SW 1271 (cell line): ENCODE data around the gene TACC2.

Experiments
- DNase-seq, 2 experiments: peaks; one replicate each; lab custom pipeline; 2025; lab: John Stamatoyannopoulos, UW

The TACC2 gene

DNA sequence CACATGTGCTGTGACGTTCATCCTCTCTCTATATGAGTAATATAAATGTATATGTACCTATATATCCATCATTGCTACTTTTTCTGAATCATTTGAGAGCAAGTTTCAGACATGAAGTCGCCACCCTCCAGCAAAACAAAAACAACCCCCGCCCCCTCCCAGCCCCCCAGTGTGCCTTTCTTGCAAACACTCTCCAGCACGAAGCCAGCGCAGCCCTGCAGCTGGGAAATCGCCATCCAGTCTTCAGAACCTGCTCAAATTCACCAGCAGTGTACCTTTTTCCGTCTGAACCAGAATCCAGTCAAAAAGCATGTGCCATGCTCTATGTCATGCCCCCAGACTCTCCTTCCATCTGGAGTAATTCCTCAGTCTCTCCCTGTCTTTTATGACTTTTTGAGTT lies 135.8 kb downstream of the TACC2 start:
- DNase-seq, result no peak

DNA sequence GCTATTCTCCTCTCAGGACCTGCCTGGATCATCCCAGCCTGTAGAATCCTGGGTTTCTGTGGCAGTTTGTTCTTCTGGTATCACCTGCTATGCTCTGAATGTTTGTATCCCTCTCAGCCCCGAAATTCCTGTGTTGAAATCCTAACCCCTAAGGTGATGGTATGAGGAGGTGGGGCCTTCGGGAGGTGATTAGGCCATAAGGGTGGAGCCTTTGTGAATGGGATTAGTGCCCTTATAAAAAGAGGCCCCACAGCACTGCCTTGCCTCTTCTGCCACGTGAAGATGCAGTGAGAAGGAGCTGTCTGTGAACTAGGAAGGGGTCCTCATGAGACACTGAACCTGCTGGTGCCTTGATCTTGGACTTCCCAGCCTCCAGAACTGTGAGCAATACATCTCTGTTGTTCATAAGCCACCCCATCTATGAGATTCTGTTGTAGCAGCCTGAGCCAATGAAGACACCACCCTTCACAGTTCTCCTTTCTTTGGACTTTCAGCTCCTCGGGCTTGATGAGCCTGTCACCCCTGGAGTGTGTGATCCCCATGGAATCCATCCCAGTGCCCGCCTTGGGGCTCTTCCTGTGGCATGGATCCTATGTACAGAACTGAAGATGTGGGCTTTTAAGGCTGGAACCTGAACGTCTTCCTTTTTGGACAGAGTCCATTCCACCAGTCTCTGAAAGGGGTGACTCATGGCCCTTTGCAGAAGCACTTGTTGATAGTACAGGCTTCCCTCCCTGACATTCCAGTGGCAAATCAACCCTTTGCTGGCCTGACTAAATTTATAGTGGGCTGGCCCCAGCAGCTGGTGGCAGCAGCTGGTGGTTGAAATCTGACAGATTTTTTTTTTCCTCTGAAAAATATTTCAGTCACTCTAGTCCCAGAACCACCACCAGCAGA lies 138.0 kb downstream of the TACC2 start:
- peak; percentile 66 to 82 for DNase-seq

DNA sequence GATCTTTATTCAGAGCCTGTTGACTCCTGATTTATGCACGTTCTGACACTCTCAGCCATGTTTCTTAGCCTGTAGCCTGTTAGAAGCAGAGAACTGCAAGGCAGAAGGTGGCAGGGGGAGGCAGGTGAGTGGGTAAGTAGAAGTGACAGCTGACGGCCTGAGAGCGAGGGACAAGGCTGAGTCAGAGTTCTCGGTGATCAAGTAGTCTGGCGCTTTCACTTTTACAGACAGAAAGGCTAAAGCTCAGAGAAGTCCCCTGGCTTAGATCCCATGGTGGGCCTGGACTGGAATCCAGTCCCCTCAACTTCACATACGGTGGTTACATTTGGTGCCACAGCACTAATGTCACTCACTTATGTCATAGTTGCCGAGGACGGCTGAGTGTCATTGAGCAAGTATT lies 139.0 kb downstream of the TACC2 start:
- peak in 1 of 2 experiments; percentile 6 for DNase-seq

- DNase-seq, result no peak
Measured at GRCh38 chr10:122128357-122128756, 139.4 kb downstream of the TACC2 start.

- no peak for DNase-seq
Measured at GRCh38 chr10:122130474-122131110, 141.6 kb downstream of the TACC2 start.

GRCh38 chr10:122132331-122132755 lies 143.4 kb downstream of the TACC2 start:
- no peak for DNase-seq

DNA sequence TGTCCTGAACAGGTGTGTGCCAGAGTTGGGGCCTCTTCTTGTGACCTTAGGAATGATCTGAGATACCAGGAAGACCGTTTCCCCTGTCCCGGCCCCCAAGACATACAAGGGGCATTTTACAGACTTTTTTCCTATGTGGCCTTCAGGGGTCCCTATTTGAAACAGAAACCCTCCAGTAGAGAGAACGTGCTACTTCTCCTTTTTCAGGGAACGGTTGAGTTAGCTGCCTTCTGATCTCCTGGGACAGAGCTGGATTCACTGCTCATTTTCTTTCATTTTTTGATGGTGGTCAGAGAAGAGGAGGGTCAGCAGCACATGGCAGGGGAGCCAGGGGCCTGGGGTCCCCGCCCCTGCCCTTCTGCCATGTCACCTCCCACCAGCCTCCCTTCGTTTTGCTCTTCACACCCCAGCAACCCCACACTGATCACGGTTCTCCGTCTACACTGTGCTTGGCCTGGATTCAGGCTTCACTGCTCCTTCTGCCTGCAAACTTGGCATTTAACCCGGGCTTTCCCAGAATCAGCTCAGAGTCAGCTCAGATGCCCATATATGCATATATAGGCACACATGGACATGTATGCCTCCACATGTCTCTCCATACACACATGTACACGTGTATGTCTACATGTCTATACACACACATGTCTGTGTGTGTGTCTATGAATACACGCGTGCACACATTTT lies 144.1 kb downstream of the TACC2 start:
- DNase-seq, result no peak

GRCh38 chr10:122135251-122136025 lies 146.5 kb downstream of the TACC2 start:
- no peak for DNase-seq

DNA sequence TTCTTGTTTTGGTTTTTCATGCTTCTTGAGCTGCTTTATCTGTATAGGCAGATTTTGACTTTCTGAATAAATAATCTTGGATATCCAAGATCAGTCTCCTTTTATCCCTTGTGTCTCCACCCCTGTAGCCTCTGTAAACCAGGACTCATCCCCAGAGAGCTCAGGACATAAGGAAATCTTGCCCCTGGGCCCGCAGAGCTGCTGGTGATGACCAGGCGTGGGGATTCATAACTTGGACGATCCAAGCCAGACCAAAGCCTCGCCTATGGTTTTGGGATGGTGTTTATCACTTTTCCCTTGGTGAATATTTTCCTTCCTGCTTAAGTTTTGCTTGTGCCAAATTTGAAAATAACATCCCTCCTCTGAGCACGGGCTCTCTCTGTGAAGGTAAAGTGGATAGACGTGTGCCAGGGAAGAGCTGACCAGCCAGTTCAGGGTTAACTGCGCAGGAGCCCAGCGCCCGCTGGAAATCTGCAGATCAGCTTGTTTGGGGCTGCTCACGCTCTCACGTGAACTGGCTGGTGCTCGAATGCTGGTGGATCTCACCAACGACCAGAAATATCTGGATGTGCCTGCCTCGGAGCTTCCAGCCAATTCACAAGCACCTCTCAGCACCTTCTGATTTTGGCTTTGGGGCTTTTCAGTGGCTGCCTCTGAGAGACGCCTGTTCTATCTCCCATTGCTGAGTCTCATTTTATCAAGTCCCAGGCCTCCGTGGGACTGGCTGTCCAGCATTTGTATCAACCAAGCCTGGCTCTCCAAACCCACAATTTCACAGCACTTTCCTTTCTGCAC lies 150.1 kb downstream of the TACC2 start:
- no peak for DNase-seq

DNA sequence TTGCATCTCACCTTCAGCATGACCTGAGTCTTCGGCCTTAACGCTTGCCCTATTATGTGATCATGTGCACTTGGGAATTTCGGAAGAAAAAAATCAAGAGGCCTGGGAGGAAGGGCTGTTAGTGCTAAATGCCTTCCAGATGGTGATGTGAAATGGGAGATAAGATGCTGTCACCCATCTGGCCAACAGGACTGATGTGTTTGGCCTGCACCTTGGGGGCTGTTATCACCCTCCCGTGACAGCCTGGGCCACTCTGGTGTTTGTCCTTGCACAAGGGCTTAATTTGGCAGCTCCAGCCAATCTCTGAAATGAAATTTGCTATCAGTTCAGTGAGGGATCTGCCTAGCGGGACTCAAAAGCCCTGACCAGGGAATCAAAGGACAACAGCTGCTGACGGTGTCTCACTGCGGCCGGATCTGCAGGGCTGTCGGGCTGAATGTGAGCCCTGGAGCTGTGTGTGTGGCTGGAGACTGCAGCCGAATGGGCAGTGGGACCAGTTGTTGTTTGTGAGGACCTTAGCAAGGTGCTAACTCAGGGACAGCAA lies 150.7 kb downstream of the TACC2 start:
- DNase-seq, result no peak

GRCh38 chr10:122140461-122140902 lies 151.5 kb downstream of the TACC2 start:
- DNase-seq, result peak in 1 of 2 experiments; percentile 76

DNA sequence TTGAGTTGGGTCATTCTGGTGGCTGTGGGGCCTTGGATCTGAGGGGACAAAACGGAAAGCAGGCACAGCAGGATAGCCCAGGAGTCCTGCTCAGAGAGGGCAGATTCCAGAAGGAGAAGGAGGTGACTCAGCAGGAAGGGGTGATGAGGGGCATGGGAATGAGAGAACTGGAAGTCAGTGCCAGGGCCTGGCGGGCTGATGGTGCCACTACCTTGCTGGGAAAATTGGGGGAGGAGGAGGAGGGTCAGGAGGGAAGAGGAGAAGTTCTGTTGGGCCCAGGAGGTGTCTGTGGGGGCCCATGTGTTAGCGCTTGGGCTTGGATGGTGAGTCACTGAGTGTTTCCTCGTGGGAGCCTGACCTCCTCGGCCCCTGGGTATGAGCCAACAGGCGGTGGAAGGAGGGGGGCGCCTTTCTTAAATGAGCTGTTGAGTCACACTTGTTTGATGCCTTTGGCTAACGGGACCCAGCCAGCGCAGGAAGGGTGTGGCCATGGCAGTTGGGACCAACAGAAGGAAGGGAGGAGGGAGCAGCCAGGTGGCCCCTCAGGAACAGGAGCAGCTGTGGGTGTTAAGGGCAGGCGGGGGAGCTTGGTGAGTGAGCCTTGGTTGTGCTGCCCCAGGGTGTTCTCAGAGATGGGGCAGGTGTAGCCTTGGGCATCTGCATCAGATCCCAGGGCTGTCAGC lies 152.1 kb downstream of the TACC2 start:
- peak; percentile 91 to 98 for DNase-seq

GRCh38 chr10:122141821-122142640 lies 153.1 kb downstream of the TACC2 start:
- DNase-seq, result no peak

DNA sequence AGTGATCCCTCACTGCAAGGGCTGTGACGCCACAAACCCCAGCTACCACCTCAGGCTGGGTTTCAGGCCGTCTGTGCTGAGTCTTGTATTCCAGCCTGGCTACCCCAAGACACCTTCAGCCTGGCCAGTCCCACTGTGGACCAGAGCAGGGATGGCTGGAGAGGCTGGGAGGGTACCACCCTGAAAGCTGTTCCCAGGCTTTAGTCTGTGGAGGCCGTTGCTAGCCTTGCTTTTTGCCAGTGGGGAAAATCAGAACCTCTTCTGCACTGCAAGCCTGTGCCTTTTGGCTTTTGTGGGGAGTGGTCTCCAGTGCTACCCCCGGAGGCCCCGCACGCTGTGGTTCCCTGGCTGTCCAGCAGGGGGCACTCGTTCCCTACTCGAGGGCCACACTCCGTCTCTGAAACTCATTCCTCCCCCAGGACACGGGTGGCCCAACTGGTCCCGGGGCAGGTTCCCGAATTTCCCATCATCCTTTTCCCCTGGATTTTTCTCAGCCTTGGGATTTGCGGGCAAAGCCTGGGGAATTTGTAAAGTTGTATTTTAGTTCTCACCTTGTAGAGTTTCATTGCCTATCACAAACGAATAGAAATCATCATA lies 153.8 kb downstream of the TACC2 start:
- no peak for DNase-seq

- no peak for DNase-seq
Measured at GRCh38 chr10:122143238-122143841, 154.4 kb downstream of the TACC2 start.

- DNase-seq, result no peak
Measured at GRCh38 chr10:122144199-122144598, 155.2 kb downstream of the TACC2 start.

DNA sequence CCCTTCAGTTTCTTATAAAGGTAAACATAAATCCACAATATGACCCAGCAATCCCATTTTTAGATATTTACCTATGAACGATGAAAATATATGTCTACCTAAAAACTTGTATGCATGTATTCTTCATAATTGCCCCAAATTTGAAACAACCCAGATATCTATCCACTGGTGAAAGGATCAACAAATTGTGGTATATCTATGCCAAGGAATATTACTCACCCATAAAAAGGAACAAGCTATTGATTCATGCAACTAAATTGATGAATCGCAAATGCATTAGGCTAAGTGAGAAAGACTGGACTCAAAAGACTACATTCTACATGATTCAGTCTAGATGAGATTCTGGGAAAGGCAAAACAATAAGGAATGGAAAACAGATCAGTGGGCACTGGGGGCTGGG lies 156.2 kb downstream of the TACC2 start:
- no peak for DNase-seq

- no peak for DNase-seq
Measured at GRCh38 chr10:122147663-122148062, 158.7 kb downstream of the TACC2 start.
